Right renal pelvis (tissue), 4 donors: ENCODE measurements around the gene USP35. TPM values are rescaled to one million over a fixed set of nuclear protein-coding genes. Genes with fewer than 3 reads are reported as not detected.
"Not testable (repeated sequence)": the region's sequence is repeated elsewhere in the genome, so short reads cannot be mapped to it uniquely, and the experiment has no call there.

ENCODE experiments used
- DNase-seq, 4 donors: peaks; one replicate each; pipeline ENCODE4 v3.0.0-alpha.2; 2013; ENCODE audit warnings: low read depth in 4 of 4, low spot score in 3 of 4, missing footprints in 1 of 4
- polyA plus RNA-seq, 4 donors: library from polyadenylated mRNA; unstranded; fragments of 120-200 nt; gene quantifications; one replicate each; pipeline ENCODE4 v1.2.1, GENCODE V29; 2013; ENCODE audit not compliant: insufficient read length in 4 of 4

Gene USP35
- polyA plus RNA-seq, 4 donors = 4.6 to 6.7 (median 5.4) TPM

DNA sequence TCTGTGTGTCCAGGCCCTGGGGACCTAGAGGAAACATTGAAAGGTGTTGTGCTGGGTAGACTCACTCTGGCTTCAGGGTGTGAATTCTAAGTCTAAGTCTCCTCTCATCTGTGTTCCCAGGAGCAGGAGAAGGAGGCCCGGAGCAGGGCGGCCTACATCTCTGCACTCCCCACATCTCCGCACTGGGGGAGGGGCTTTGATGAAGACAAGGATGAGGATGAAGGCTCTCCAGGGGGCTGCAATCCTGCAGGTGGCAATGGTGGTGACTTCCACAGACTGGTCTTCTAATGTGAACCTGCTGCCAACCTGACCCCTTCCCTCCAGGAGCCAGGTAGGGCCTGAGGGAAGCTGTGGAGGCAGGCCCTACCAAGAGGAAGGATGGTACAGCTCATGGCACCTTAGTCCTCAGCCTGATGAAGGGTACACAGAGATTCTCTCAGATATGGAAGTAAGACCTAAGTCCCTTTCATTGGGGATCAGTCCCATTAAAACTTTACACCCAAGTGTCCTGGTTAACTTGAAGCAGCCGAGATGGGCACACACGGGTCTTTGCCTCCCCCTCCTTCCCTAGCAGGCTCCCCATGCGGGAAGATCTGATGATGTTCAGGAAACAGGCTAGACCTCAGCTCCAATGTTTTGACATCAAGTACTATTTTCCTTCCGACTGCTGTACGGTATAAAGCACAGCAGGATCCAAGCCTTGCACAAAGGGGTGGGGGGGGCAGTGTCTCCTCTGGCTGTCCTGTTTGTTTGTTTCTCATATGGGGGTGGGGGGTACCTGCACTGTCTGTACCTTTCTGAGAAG is 25.0 kb downstream of the USP35 start:
- no peak for DNase-seq

GRCh38 chr11:78214331-78215194 is 25.8 kb downstream of the USP35 start:
- no peak for DNase-seq

DNA sequence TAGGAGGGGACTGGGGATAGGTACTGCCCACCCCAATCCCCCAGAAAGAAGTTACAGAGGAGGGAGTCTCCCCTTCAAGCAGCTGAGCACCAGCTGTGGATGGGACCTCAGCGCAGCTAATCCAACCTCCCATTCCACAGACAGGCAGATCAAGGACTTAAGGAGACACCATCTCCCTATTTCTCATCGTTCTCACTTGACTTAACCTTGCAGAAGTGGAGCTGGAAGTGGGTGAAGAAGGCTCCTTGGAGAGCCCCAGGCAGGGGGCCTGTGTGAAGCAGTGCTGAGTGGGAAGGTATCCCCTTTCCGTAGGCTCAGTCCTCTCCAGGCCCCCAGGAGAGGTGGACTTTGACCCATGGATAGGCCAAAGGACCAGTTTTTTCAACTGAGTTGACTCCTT is 27.3 kb downstream of the USP35 start:
- no peak for DNase-seq

DNA sequence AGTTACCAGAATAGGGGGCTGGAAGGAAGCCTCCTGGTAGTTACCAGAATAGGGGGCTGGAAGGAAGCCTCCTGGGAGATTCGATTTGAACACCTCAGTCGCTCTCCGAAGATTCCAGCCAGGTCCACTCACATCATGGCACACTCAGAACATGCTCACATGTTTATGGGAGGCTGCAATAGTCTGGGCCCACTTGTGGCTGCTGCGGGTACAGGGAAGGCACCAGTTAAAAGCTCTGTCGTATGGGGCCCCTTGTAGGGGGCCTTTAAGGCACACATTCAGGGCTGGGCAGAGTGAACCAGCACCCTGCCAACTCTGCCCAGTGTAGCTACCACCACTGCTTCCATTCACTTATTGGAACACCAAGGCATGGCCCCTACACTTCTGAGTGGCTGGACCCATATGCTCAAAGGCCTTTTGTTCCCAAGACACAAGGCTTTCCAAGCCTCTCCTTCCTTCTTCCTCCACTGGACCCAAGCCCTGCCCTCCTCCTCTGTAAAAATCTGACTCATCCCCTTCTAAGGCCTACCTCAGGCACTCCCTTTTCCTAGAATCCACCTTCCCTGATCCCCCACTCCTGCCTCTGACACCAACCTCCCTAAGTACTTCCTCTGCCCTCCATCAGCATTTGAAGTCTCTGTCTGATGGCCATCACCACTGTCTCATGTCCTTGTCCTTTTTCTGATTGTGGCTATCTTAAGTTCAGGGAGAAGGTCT is 28.0 kb downstream of the USP35 start:
- no peak for DNase-seq

GRCh38 chr11:78217650-78218541 is 29.2 kb downstream of the USP35 start:
- DNase-seq = no peak

- no peak for DNase-seq
These were observed 30.2 kb downstream of the USP35 start for GRCh38 chr11:78218707-78219492.

DNA sequence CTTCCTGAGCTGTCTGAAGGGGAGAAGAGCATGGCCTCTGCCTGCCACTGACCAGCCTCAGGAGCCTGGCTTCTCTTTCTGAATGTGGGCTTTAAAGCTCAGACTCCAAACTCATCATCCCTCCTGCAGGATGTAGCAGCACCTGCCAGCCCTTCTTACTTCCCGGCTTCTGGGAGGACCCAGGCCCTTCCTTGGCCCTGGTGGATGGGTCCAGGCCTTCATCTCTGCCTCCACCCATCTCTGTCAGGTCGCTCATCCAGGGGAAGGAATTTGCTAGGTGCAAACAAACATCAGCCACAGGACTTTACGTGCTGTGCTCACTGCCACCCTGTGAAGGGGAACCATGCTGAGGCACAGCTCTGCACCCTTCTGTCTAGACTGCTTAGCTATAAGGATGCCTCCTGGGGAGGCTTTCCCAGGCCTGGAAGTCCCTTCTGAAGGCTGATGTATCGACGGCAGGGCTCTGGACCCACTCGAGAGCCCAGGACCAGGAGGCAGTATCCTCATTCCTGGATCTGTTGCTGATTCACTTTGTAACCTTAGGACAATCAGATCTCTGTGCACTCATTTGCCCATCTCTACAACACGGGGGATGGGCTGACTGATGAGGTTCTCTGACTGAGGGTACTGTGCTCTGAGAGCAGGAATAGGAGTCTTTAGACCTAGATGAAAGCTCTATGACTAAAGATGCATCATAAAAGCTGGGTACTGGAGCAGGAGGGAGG is 30.9 kb downstream of the USP35 start:
- no peak for DNase-seq

GRCh38 chr11:78220218-78221157 is 31.8 kb downstream of the USP35 start:
- DNase-seq = no peak

- DNase-seq = no peak
These were observed 32.9 kb downstream of the USP35 start for GRCh38 chr11:78221396-78222315.

- not testable (repeated sequence) for DNase-seq
These were observed 34.0 kb downstream of the USP35 start for GRCh38 chr11:78222726-78223125.

- DNase-seq = no peak
These were observed 34.7 kb downstream of the USP35 start for GRCh38 chr11:78223320-78223954.

DNA sequence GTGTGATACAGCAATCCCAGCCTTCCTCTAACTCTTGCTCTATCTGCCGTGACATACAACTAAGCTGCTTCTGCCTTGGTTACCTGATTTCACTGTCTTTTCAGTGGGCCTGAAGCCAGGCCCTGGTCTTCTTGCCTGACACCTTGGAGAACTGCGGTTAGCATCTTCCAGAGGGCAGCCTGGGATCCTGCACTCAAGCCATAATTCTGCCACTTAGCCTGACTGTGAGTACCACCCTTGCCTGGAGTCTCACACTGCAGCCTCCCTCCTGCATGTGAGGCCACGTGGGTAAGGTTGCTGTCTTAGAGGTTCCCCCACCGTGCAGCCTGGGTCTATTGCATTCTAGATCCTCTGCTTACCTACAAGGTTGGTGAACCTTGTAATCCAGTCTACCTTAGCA is 35.8 kb downstream of the USP35 start:
- DNase-seq = no peak

DNA sequence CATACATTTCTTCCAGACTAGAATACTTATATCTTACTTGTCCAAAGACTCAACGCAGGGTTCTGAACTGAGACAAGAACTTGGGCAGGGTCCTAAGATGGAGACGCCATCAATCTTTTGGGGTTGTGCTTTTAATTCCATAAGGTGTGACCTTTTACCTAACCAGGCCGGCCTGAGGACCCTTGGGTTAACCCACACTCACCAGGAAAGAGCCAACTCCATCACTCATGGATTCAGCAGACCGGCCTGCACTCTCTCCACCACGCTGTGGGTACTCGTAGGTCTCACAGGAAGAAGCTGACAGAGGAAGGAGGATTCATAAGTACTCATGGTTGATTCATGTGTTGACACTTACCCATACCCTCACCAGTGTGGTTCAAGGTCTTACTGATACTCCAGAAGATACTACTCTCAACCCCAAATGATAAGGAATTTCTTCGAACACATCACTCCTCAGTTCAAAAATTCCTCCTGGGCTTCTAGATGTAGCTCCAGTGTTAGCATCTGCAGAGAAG is 36.2 kb downstream of the USP35 start:
- no peak for DNase-seq

DNA sequence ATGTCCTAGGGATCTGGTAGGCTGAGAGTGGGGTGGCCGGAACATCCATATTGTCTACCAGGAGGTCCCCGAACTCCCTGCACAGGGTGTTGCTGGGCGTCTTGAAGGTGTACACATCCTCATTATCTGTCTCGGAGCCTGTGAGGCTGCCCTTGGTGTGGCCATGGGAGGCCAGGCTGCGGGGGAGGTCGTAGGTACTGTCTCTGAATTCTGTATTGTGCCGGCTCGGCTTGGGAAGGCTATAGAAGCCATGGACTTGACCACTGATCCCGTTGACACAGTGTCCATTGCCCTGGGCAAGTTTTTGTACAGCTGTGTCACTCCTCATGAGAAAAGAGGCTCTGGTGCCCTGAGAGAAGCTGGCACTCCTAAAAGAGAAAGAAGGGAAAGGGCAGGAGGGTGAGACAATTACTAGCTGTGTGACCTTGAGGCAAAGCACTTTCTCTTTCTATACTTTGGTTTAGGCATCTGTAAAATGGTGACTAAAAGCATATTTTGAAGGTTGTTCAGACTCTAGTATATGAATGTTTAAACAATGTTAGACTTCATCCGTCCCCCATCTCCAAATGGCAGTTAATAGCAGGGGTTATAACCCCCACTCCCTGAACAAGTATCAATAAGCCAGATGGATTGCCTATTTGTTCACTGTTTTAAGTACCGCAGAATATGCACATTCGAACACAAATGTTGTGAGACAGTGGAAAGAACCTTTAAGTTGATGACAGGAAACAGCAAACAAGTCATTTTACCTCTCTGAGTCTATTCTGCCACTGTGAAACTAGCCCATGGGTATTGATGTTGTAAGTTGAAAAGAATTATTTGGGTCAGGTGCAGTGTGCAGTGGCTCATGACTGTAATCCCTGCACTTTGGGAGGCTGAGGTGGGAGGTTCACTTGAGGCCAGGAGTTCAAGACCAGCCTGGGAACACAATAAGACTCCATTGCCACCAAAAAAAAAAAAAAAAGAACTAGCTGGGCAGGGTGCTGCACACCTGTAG is 38.3 kb downstream of the USP35 start:
- DNase-seq = no peak

DNA sequence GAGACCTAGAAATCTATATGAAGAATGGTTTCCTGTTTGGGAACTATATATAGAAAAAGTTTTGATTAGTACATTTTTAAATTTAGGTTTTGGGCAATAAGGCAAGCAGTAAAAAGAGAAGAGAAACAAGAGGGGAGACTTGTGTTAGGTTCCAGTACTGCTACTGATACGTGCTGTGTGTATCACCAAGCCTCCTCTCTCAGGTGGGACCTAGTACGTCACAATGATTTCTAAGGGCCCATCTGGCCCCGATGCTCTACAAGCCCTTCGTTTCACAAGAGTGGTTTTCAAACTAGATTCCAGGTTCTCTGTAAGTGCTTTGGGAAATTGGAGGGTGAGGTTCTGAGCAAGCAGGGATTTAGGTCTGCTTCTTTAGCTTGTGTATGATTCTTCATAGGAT is 39.2 kb downstream of the USP35 start:
- DNase-seq = no peak
